Spleen (tissue), 7 donors: ENCODE results near the gene TAS2R40.

Experiments used
- POLR2A ChIP-seq, 3 donors: fragments of 450-650 bp; IDR thresholded peaks; one replicate each; pipeline ENCODE4 v1.5.1; 2017; ENCODE audit warnings: antibody characterized with exemption in 3 of 3, mild to moderate bottlenecking in 1 of 3
- POLR2AphosphoS5 ChIP-seq, 3 donors: sonication (generic); formaldehyde crosslinking; IDR thresholded peaks; one replicate each; pipeline ENCODE4 v1.5.1; 2017; ENCODE audit warnings: antibody characterized with exemption in 3 of 3
- TF ChIP-seq, protein P1 (sequence below), 11 experiments: fragments of 200-600 bp in 7 of 11; fragments of 450-650 bp in 4 of 11; sonication (generic) in 4 of 11; IDR thresholded peaks in 8 of 11; conservative IDR thresholded peaks in 3 of 11; 1 replicate in 7 of 11; 2 replicates in 4 of 11; pipeline versions ENCODE4 v1.4.0 to v1.8.0; 2016 to 2021; ENCODE audit warnings: antibody characterized with exemption in 11 of 11, inconsistent platforms in 4 of 11, mild to moderate bottlenecking in 1 of 11
- donor health status: DM: no; HTN: no; CAD: no; lungs with moderate emphysema.
- donor health status: DM: no; HTN: no; CAD: no.
- donor health status: DM: no; HTN: no; CAD: no.

- TF ChIP-seq, protein P1, sequence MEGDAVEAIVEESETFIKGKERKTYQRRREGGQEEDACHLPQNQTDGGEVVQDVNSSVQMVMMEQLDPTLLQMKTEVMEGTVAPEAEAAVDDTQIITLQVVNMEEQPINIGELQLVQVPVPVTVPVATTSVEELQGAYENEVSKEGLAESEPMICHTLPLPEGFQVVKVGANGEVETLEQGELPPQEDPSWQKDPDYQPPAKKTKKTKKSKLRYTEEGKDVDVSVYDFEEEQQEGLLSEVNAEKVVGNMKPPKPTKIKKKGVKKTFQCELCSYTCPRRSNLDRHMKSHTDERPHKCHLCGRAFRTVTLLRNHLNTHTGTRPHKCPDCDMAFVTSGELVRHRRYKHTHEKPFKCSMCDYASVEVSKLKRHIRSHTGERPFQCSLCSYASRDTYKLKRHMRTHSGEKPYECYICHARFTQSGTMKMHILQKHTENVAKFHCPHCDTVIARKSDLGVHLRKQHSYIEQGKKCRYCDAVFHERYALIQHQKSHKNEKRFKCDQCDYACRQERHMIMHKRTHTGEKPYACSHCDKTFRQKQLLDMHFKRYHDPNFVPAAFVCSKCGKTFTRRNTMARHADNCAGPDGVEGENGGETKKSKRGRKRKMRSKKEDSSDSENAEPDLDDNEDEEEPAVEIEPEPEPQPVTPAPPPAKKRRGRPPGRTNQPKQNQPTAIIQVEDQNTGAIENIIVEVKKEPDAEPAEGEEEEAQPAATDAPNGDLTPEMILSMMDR (IDR thresholded peaks at IDR 0.05 in 8 of 11, conservative IDR thresholded peaks at IDR 0.05 in 3 of 11) = peak in 4 of 11 experiments; percentile 6 to 45 (median 24)
- TF ChIP-seq POLR2A (IDR thresholded peaks at IDR 0.05) (no peak), POLR2AphosphoS5 (IDR thresholded peaks at IDR 0.05) (peak in 1 of 3 donors; percentile 70)
Observed at GRCh38 chr7:143222782-143223181, 945 bp downstream of the TAS2R40 start.
